Loucy (cell line): Measurements from ENCODE around the gene PRPF18.

Experiments used
- H2AFZ ChIP-seq: fragments of 200-600 bp; sonication (generic); 2 replicates; pipeline ENCODE4 v1.6.0; 2016; ENCODE audit warnings: antibody characterized with exemption, mild to moderate bottlenecking, low read length, moderate library complexity
- H3F3A ChIP-seq: fragments of 200-600 bp; 2 replicates; pipeline ENCODE4 v1.6.0; 2016; ENCODE audit warnings: antibody characterized with exemption, low read depth, mild to moderate bottlenecking
- H3K27me3 ChIP-seq: fragments of 200-600 bp; sonication (generic); 2 replicates; pipeline ENCODE4 v1.6.1; 2014; ENCODE audit warnings: low read length, mild to moderate bottlenecking; ENCODE audit not compliant: insufficient read depth, poor library complexity, severe bottlenecking
- H3K36me3 ChIP-seq: fragments of 200-600 bp; sonication (generic); 2 replicates; pipeline ENCODE4 v1.6.1; 2016; ENCODE audit warnings: low read length; ENCODE audit not compliant: insufficient read depth
- H3K4me1 ChIP-seq: fragments of 200-600 bp; sonication (generic); 2 replicates; pipeline ENCODE4 v1.5.1; 2014; ENCODE audit warnings: low read length, mild to moderate bottlenecking; ENCODE audit not compliant: insufficient read depth, poor library complexity, severe bottlenecking
- H3K4me2 ChIP-seq: fragments of 200-600 bp; sonication (generic); 2 replicates; pipeline ENCODE4 v1.6.0; 2014; ENCODE audit warnings: antibody characterized with exemption, low read length, low read depth, mild to moderate bottlenecking; ENCODE audit not compliant: poor library complexity, severe bottlenecking
- H3K4me3 ChIP-seq: fragments of 200-600 bp; sonication (generic); 2 replicates; pipeline ENCODE4 v1.5.1; 2014; ENCODE audit warnings: low read length, mild to moderate bottlenecking, mixed read lengths; ENCODE audit not compliant: poor library complexity, severe bottlenecking
- H3K79me2 ChIP-seq: fragments of 200-600 bp; sonication (generic); 2 replicates; pipeline ENCODE4 v1.6.1; 2014; ENCODE audit warnings: low read length; ENCODE audit not compliant: insufficient read depth
- H3K9ac ChIP-seq: fragments of 200-600 bp; sonication (generic); 2 replicates; pipeline ENCODE4 v1.6.0; 2014; ENCODE audit warnings: mild to moderate bottlenecking, low read depth, low read length, moderate library complexity; ENCODE audit not compliant: poor library complexity, severe bottlenecking
- H3K9me2 ChIP-seq: fragments of 200-600 bp; sonication (generic); replicated peaks from 2 replicates; pipeline ENCODE4 v1.6.1; 2016; ENCODE audit warnings: low read depth, low read length, mixed read lengths
- H3K9me3 ChIP-seq: fragments of 200-600 bp; sonication (generic); 2 replicates; pipeline ENCODE4 v1.6.1; 2014; ENCODE audit warnings: mild to moderate bottlenecking, antibody characterized with exemption, low read length, low read depth; ENCODE audit not compliant: insufficient read depth
- H4K20me1 ChIP-seq: fragments of 200-600 bp; sonication (generic); 2 replicates; pipeline ENCODE4 v1.6.0; 2014; ENCODE audit warnings: antibody characterized with exemption, low read length, mild to moderate bottlenecking; ENCODE audit not compliant: insufficient read depth, poor library complexity, severe bottlenecking
- CTCF ChIP-seq: fragments of 200-600 bp; sonication (generic); conservative IDR thresholded peaks from 2 replicates; pipeline ENCODE4 v1.5.1; 2014; ENCODE audit warnings: mild to moderate bottlenecking, antibody characterized with exemption, low read length
- EZH2phosphoT487 ChIP-seq: fragments of 200-600 bp; IDR thresholded peaks from 2 replicates; pipeline ENCODE4 v1.6.1; 2018; ENCODE audit warnings: antibody characterized with exemption, mild to moderate bottlenecking, moderate library complexity, borderline replicate concordance

The PRPF18 gene

GRCh38 chr10:13669182-13669855 is 82.6 kb downstream of the PRPF18 start:
- Histone ChIP-seq H3K9me3 (no peaks in the 10 kb centered on the region), H3K9me2 (no peaks in the 10 kb centered on the region), H3F3A (no peaks in the 10 kb centered on the region), H3K9ac (no peak overlapping the region), H3K4me3 (no peak overlapping the region), H3K79me2 (no peaks in the 10 kb centered on the region), H2AFZ (no peak overlapping the region), H3K4me2 (no peak overlapping the region), H3K36me3 (no peaks in the 10 kb centered on the region), H3K27me3 (no peaks in the 10 kb centered on the region), H4K20me1 (no peaks in the 10 kb centered on the region), H3K4me1 (no peaks in the 10 kb centered on the region)
- no peak for TF ChIP-seq EZH2phosphoT487
- no peak for TF ChIP-seq CTCF

- H3K9me2 ChIP-seq, result no peaks in the 10 kb centered on the region
- no peaks in the 10 kb centered on the region for H4K20me1 ChIP-seq
- no peak overlapping the region for H2AFZ ChIP-seq
- H3K36me3 ChIP-seq, result no peaks in the 10 kb centered on the region
- no peak overlapping the region for H3K4me3 ChIP-seq
- H3K4me1 ChIP-seq, result no peaks in the 10 kb centered on the region
- no peaks in the 10 kb centered on the region for H3K79me2 ChIP-seq
- H3K27me3 ChIP-seq, result no peaks in the 10 kb centered on the region
- H3F3A ChIP-seq, result no peaks in the 10 kb centered on the region
- H3K9me3 ChIP-seq, result no peaks in the 10 kb centered on the region
- no peak overlapping the region for H3K4me2 ChIP-seq
- TF ChIP-seq CTCF (no peak), EZH2phosphoT487 (no peak)
- no peak overlapping the region for H3K9ac ChIP-seq
These were observed 83.1 kb downstream of the PRPF18 start for GRCh38 chr10:13669901-13670300.

GRCh38 chr10:13670311-13670710 is 83.5 kb downstream of the PRPF18 start:
- no peaks in the 10 kb centered on the region for H3K27me3 ChIP-seq
- TF ChIP-seq CTCF, result no peak
- no peak for TF ChIP-seq EZH2phosphoT487

More at GRCh38 chr10:13670311-13670710, 83.5 kb downstream of the PRPF18 start:
- H3F3A ChIP-seq, result no peaks in the 10 kb centered on the region
- H3K4me3 ChIP-seq, result no peak overlapping the region
- H3K9me2 ChIP-seq, result no peaks in the 10 kb centered on the region
- no peaks in the 10 kb centered on the region for H4K20me1 ChIP-seq
- H3K36me3 ChIP-seq, result no peaks in the 10 kb centered on the region
- H3K9ac ChIP-seq, result no peak overlapping the region
- H3K9me3 ChIP-seq, result no peaks in the 10 kb centered on the region
- H3K4me1 ChIP-seq, result no peaks in the 10 kb centered on the region
- no peaks in the 10 kb centered on the region for H3K79me2 ChIP-seq
- H3K4me2 ChIP-seq, result no peak overlapping the region
- H2AFZ ChIP-seq, result no peak overlapping the region
